Activated naive CD4-positive, alpha-beta T cell treated with anti-CD3 and anti-CD28 coated beads, Interleukin-2, amount 10 ng/mL, durations not matched to agents 7 days and 5 days (primary cell): ENCODE results near the gene NUP50.

Experiments
- CTCF ChIA-PET: fragments of 350-600 bp; sonication (Branson Sonifier 250); formaldehyde crosslinking; loops from one replicate; lab custom pipeline; 2021; ENCODE audit warnings: antibody characterized with exemption; lab: Charles Lee
- DNase-seq: peaks from one replicate; pipeline ENCODE4 v3.0.0-alpha.2; 2020
- H3K27ac Mint-ChIP-seq: one replicate; pipeline ENCODE4 v1.8.0; 2021; ENCODE audit warnings: mild to moderate bottlenecking, moderate library complexity, mixed read lengths
- H3K27me3 Mint-ChIP-seq: one replicate; pipeline ENCODE4 v1.8.0; 2021; ENCODE audit warnings: mild to moderate bottlenecking, mixed read lengths
- H3K36me3 Mint-ChIP-seq: one replicate; pipeline ENCODE4 v1.8.0; 2021; ENCODE audit warnings: mixed read lengths
- H3K4me1 Mint-ChIP-seq: one replicate; pipeline ENCODE4 v1.8.0; 2021; ENCODE audit warnings: mixed read lengths
- H3K4me3 Mint-ChIP-seq: one replicate; pipeline ENCODE4 v1.8.0; 2021; ENCODE audit warnings: mild to moderate bottlenecking, moderate library complexity, mixed read lengths
- H3K9me3 Mint-ChIP-seq: one replicate; pipeline ENCODE4 v1.8.0; 2021; ENCODE audit warnings: mixed read lengths

The NUP50 gene

DNA sequence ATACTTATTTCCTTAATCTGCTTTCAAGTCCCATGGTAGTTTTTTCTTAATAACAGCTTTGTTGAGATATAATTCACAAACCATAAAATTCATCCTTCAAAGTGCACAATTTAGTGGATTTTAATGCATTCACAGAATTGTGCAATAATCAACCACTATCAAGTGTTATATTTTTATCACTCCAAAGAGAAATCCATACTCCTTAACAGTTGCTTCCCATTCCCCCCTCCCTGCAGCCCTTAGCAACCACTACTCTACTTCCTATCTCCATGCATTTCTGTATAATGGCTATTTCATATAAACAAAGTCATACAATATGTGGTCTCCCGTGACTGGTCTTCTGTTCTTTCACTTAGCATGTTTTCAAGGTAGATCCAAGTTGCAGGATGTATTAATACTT is 18.8 kb upstream of the NUP50 start:
- Mint-ChIP-seq H3K27ac (no peak overlapping the region), H3K4me3 (no peak overlapping the region), H3K4me1 (no peaks in the 10 kb centered on the region), H3K9me3 (no peaks in the 10 kb centered on the region), H3K36me3 (peaks cover 13% of the 10 kb centered on the region), H3K27me3 (no peaks in the 10 kb centered on the region)
- no peak for DNase-seq
- CTCF ChIA-PET = no interaction called here

DNA sequence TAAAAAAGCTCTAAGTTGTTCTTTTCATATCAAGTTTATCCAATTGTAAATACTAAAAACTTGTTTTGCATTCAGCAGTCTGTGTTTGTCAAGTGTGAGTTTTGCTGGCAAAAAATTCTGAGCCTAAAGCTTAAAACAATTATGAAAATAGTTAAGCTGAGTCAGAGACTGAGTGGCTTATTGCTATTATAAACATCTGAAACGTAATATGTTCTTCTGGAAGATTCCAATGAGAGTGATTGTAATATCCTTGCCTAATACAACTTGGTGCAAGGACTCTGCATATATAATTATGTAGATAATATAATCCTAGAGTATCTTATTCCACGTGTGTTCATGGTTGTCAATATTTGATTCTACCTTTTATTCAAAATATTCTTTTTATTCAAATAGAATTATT is 14.1 kb upstream of the NUP50 start:
- H3K9me3 Mint-ChIP-seq = no peaks in the 10 kb centered on the region
- H3K4me1 Mint-ChIP-seq = peaks cover 4% of the 10 kb centered on the region
- CTCF ChIA-PET = interaction anchor here (1.1 kb wide), 1 partner anchor 10 kb away, joined by 4 read pairs; no protein-coding TSS in a partner anchor
- no peak overlapping the region for H3K27ac Mint-ChIP-seq
- no peak overlapping the region for H3K4me3 Mint-ChIP-seq
- no peak for DNase-seq
- H3K36me3 Mint-ChIP-seq = peaks cover 30% of the 10 kb centered on the region
- no peaks in the 10 kb centered on the region for H3K27me3 Mint-ChIP-seq

DNA sequence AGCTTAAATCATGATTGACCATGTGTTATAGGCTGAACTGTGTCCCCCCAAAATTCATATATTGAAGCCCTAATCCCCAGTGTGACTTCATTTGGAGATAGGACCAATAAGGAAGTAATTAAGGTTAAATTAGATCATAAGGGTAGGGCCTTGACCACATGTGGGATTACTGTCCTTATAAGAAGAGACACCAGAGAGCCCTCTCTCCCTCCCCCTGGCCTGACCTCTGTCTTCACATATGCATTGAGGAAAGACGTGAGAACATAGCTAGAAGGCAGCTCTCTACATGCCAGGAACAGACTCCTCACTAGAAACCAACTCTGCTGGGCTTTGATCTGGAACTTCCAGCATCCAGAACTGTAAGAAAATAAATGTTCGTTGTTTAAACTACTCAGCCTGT is 13.6 kb upstream of the NUP50 start:
- H3K4me3 Mint-ChIP-seq = no peak overlapping the region
- CTCF ChIA-PET = interaction anchor here (1.1 kb wide), 1 partner anchor 10 kb away, joined by 4 read pairs; no protein-coding TSS in a partner anchor
- no peaks in the 10 kb centered on the region for H3K9me3 Mint-ChIP-seq
- H3K27ac Mint-ChIP-seq = no peak overlapping the region
- H3K4me1 Mint-ChIP-seq = peaks cover 4% of the 10 kb centered on the region
- H3K36me3 Mint-ChIP-seq = peaks cover 31% of the 10 kb centered on the region
- H3K27me3 Mint-ChIP-seq = no peaks in the 10 kb centered on the region
- DNase-seq = no peak

DNA sequence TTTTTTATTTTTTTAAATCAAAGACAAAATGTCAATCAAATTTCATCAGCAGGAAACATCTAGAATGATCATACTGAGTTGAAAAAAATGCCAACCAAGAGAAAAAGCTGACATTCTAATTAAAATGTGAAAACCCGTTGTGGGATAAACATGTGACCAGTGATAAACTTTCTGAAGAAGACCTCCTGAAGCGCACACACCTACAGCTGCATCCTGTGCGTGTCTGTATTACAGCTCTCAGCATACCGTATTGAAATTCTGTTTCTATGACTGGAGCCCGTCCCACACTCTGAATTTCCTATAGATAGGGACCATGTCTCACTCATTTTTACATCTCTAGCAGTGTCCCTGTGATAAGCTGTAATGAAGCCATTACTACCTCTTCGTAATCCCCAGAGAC is 12.2 kb upstream of the NUP50 start:
- peaks cover 34% of the 10 kb centered on the region for H3K36me3 Mint-ChIP-seq

DNA sequence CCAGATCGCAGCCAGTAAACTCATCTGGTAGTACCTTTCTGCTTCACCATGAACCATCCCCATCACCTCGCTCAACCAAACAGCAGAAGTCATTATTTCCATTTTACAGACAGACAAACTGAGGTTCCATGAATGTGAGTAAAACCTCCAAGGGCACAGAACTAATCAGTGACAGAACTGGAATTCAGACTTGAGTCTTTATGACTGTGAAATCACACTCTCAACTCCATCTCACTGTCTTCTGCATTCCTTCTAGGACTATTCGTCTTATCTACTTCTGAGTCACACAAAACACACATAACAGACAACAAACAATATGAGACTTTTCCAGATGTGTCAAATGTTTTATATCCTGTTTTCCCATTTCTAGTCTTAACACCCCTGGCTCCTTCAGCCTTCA is 9.3 kb upstream of the NUP50 start:
- Mint-ChIP-seq H3K4me1 (peaks cover 10% of the 10 kb centered on the region), H3K27ac (no peak overlapping the region), H3K4me3 (no peak overlapping the region), H3K9me3 (no peaks in the 10 kb centered on the region), H3K36me3 (peaks cover 47% of the 10 kb centered on the region), H3K27me3 (no peaks in the 10 kb centered on the region)
- DNase-seq = no peak
- CTCF ChIA-PET = no interaction called here

More for the DNA sequence above, 12.2 kb upstream of the NUP50 start:
- no peak overlapping the region for H3K27ac Mint-ChIP-seq
- H3K9me3 Mint-ChIP-seq = no peaks in the 10 kb centered on the region
- CTCF ChIA-PET = interaction anchor here (1.6 kb wide), 1 partner anchor 57 kb away, joined by 3 read pairs; no protein-coding TSS in a partner anchor
- H3K27me3 Mint-ChIP-seq = no peaks in the 10 kb centered on the region
- peaks cover 4% of the 10 kb centered on the region for H3K4me1 Mint-ChIP-seq
- DNase-seq = no peak
- H3K4me3 Mint-ChIP-seq = no peak overlapping the region

DNA sequence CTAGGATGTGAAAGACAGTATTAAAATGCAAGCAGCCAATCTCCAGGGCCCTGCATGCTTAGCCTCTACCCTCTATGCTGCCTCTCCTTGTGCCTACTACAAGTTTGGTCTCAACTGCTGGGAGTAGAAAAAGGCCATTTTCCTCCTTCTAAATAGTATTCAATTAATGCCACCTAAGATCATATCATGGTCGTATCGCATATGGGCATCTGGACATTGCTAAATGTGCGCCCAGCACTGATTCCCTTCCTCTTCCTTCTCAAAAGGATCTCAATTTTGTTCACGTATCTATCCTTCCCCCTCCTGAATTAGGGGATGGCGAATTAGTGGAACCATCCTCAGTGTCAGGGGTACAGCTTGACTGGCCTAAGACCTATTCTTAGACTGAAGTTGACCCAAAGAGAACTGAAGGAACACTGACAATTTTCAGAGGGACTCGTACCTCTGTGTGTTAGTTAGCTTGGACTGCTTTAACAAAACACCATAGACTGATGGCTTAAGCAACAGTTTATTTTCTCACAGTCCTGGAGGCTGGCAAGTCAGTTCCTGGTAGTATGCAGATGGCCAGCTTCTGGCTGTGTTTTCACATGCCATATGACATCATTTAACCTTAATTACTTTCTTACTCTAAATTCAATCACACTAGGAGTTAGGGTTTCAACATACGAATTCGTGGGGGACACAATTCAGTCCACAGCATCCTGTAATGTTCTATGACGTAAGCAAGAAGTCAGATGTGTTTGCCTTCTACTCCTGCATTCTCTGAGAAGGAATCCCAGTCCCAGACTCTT is 8.5 kb upstream of the NUP50 start:
- H3K27ac Mint-ChIP-seq = no peak overlapping the region
- peaks cover 48% of the 10 kb centered on the region for H3K36me3 Mint-ChIP-seq
- DNase-seq = no peak
- no peak overlapping the region for H3K4me3 Mint-ChIP-seq
- no peaks in the 10 kb centered on the region for H3K9me3 Mint-ChIP-seq
- H3K4me1 Mint-ChIP-seq = peaks cover 18% of the 10 kb centered on the region
- no peaks in the 10 kb centered on the region for H3K27me3 Mint-ChIP-seq
- CTCF ChIA-PET = no interaction called here

DNA sequence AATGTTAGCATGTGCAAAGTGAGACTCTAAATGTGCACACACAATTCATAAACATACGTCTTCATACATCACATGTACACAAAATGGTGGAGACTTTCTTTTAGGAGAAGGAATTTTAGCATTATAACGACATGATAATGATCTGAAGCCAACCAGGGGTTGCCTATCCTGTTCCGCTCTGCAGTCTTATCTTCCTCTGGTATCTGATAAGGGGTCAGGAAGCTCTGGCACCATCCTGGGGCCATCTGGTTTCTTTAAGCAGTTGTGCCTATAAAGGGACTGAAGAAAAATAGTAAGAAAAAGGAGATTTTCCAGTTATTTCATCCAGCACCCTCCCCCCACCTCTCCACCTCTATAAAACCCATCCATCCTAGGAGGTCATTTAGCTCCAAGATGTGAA is 5.8 kb upstream of the NUP50 start:
- Mint-ChIP-seq H3K36me3 (peaks cover 48% of the 10 kb centered on the region), H3K9me3 (no peaks in the 10 kb centered on the region), H3K27me3 (no peaks in the 10 kb centered on the region), H3K4me1 (peaks cover 35% of the 10 kb centered on the region), H3K4me3 (no peak overlapping the region), H3K27ac (no peak overlapping the region)
- CTCF ChIA-PET = no interaction called here
- no peak for DNase-seq

DNA sequence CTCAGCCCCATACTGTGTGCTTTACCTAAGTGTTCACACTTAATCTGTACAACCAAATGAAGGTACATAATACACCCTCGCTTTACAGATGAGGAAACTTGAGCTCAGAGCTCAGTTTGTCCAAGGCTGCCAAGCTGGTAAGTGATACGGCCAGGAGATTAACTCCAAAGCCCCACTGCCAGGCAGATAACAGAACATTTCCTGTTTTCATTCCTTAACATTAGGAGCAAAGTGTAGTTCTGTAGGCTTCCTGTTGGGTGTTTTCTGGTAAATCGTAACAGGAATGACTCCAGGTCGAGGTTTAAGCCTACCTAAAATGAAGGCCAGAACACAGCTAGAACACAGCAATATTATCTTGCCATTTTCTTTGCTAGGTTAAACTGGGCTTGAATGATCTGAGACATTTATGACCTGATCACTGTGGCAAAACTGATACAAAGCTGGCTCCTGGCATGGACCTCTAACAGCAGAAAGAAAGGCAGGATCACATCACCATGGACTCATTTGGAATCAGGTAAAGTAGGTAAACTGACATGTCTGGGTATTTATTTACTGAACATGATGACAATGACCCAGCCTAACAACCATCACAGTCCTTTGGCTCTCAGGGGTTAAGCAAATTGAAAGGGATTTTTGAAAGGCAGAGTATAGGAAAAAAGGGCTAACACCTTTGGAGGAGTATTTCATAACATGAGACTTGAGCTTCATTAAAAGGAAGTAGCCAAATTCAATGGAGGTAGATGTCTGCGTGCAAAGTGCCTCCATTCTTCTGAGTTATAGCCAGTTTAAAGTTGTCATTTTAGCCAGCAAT is 3.9 kb upstream of the NUP50 start:
- Mint-ChIP-seq H3K36me3 (peaks cover 42% of the 10 kb centered on the region), H3K4me3 (no peak overlapping the region), H3K27me3 (no peaks in the 10 kb centered on the region), H3K4me1 (peaks cover 39% of the 10 kb centered on the region), H3K27ac (no peak overlapping the region), H3K9me3 (no peaks in the 10 kb centered on the region)
- DNase-seq = no peak
- CTCF ChIA-PET = interaction anchor here (0.6 to 1.4 kb wide), 4 partner anchors 10 to 377 kb away, joined by 3 to 4 read pairs (median 3); no protein-coding TSS in a partner anchor

DNA sequence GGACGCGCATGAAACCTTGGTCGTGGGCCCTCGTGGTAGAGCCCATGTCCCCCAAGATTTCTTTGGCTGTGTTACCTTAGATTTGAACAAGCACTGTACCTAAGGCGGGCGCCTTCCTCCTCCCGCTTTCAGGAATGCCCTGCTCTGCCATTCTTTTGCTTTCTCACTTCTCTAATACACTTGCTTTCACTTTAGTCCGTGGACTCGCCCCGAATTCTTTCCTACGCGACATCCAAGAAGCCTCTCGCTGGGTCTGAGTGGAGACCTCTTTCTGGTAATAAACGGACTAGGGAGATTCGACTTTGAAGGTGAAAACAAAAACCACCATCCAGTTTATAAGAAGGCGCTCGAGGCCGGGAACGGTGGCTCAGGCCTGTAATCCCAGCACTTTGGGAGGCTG is 1.2 kb upstream of the NUP50 start:
- Mint-ChIP-seq H3K4me3 (peak overlapping the region; percentile 95), H3K4me1 (peaks cover 61% of the 10 kb centered on the region), H3K9me3 (no peaks in the 10 kb centered on the region), H3K27me3 (no peaks in the 10 kb centered on the region), H3K27ac (peak overlapping the region; percentile 91), H3K36me3 (peaks cover 44% of the 10 kb centered on the region)
- CTCF ChIA-PET = no interaction called here
- DNase-seq = no peak

DNA sequence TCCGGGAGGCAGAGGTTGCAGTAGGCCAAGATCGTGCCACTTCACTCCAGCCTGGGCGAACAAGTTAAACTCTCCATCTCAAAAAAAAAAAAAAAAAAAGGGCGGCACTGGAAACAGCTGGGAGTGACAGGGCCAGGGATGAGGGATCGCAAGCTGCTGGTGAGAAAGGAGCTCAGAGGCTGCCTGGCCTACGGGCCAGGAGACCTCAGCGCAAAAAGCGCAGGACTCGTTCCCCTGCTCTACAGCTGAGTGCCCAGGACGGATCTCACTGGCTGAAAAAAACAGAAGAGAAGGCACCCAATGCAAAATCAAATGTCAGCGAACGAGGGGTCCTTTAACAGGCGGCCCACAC is 650 bp upstream of the NUP50 start:
- Mint-ChIP-seq H3K27ac (peak overlapping the region; percentile 91), H3K27me3 (no peaks in the 10 kb centered on the region), H3K36me3 (peaks cover 40% of the 10 kb centered on the region), H3K4me1 (peaks cover 62% of the 10 kb centered on the region), H3K9me3 (no peaks in the 10 kb centered on the region), H3K4me3 (peak overlapping the region; percentile 95)
- CTCF ChIA-PET = interaction anchor here (0.9 kb wide), 1 partner anchor 10 kb away, joined by 3 read pairs; no protein-coding TSS in a partner anchor
- no peak for DNase-seq

DNA sequence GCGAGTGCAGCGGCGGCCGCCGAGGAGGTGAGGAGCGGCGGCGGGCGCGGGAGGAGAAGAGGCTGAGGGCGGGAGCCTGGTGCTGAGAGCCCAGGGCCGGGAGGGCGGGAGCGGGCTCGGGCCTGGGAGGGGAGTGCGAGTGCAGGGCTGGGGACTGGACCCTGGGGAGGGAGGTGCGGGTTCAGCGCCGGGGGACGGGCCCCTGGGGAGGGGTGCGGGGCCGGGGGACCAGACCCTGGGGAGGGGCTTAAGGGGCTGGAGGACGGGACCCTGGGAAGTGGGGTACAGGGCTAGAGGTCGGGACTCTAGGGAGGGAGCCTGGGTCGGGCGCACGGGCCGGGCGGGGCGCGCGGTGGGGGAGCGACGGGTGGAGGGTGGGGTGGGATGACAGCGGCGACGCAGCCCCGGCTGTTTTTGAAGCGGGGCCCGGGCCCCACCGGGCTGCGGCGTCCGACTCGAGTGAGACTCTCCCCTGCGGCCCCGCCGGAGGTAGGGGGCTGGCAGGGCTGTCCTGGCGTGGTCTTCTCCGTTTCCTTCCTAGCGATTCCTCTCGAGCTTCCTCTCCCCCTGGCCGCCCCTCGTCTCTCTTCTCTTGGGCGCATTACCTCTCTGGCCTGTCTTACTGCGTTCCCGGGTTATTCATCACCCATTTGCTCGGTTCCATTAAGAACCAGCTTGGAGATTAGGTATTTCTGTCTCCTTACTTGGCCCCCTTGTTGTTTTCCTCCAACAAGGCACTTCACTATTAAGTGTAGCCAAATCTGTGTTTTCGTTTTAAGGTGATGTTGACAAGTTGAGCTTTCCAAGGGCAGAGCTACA is 754 bp downstream of the NUP50 start:
- peaks cover 66% of the 10 kb centered on the region for H3K4me1 Mint-ChIP-seq
- H3K9me3 Mint-ChIP-seq = no peaks in the 10 kb centered on the region
- CTCF ChIA-PET = interaction anchor here (0.9 to 1.7 kb wide), 3 partner anchors 8 to 63 kb away, joined by 3 to 8 read pairs (median 5); no protein-coding TSS in a partner anchor
- H3K27ac Mint-ChIP-seq = peak overlapping the region; percentile 94
- H3K27me3 Mint-ChIP-seq = no peaks in the 10 kb centered on the region
- H3K4me3 Mint-ChIP-seq = peak overlapping the region; percentile 95
- peaks cover 48% of the 10 kb centered on the region for H3K36me3 Mint-ChIP-seq
- DNase-seq = peak; percentile 59

DNA sequence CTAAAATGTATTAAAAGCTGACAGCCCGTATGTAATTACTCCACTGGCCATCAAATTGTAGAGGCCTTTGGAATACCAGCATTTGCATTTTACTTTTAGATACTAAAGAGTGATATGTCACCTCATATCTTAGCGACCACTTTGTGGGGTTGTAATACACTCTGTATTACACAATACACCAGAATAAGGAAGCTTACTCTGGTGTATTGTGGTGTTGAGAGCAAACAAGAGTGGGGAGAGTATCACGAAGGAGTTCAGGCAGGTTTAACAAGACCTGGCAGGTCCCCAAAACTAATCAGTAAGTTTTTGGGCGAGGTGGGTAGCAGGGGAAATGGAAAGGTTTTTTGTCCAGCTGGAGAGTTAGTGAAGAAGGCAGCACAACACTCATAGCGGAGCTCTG is 3.2 kb downstream of the NUP50 start:
- Mint-ChIP-seq H3K4me1 (peaks cover 69% of the 10 kb centered on the region), H3K36me3 (peaks cover 65% of the 10 kb centered on the region), H3K27me3 (no peaks in the 10 kb centered on the region), H3K9me3 (no peaks in the 10 kb centered on the region), H3K4me3 (no peak overlapping the region), H3K27ac (no peak overlapping the region)
- DNase-seq = no peak
- CTCF ChIA-PET = interaction anchor here (0.7 to 1.1 kb wide), 2 partner anchors 41 to 66 kb away, joined by 3 read pairs; no protein-coding TSS in a partner anchor

DNA sequence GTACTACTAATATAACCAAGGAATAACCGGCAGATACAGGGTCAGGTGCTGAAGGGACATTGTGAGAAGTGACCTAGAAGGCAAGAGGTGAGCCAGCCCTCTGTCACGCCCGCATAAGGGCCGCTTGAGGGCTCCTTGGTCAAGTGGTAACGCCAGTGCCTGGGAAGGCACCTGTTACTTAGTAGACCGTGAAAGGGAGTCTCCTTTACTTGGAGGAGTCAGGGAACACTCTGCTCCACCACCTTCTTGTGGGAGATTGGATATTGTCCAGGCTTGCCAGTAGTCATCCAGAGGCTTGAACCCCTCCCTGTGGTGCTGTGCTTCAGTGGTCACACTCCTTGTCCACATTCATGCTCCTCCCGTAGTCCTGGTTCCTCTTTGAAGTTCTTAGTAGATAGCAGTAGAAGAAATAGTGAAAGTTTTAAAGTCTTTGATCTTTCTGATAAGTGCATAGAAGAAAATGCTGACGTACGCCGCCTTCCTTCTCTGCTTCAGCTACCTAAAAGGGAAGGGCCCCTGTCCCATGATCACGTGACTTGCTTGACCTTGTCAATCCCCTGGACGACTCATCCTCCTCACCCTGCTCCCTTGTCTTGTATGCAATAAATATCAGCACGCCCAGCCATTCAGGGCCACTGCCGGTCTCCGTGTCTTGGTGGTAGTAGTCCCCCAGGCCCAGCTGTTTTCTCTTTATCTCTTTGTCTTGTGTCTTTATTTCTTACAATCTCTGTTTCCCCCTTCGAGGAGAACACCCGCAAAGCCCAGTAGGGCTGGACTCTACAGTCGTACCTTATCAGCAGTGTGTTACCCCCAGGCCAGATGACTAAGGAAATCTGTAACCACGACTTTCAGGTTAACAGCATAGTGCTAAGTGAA is 6.1 kb downstream of the NUP50 start:
- peaks cover 79% of the 10 kb centered on the region for H3K36me3 Mint-ChIP-seq
- CTCF ChIA-PET = interaction anchor here (1.0 kb wide), 1 partner anchor 10 kb away, joined by 3 read pairs; no protein-coding TSS in a partner anchor
- peak overlapping the region; percentile 86 for H3K27ac Mint-ChIP-seq
- peak overlapping the region; percentile 25 for H3K4me3 Mint-ChIP-seq
- H3K4me1 Mint-ChIP-seq = peaks cover 84% of the 10 kb centered on the region
- H3K27me3 Mint-ChIP-seq = no peaks in the 10 kb centered on the region
- DNase-seq = peak; percentile 48
- no peaks in the 10 kb centered on the region for H3K9me3 Mint-ChIP-seq
